MG63 (cell line): ENCODE results near the gene LGR4. TPM values are rescaled to one million over a fixed set of nuclear protein-coding genes. Genes with fewer than 3 reads are reported as not detected.
A peak's percentile ranks its signal among the peaks of the same experiment; 100 is the strongest.
"Not testable (repeated sequence)": the region's sequence is repeated elsewhere in the genome, so short reads cannot be mapped to it uniquely, and the experiment has no call there.

Experiments
- DNase-seq: peaks from one replicate; pipeline ENCODE4 v3.0.0-alpha.2; 2020
- H3K27me3 ChIP-seq: fragments of 250-450 bp; sonication (Bioruptor Pico); 2 replicates; pipeline ENCODE4 v1.5.1; 2020; ENCODE audit warnings: mild to moderate bottlenecking, moderate library complexity
- H3K36me3 ChIP-seq: fragments of 250-450 bp; sonication (Bioruptor Pico); 2 replicates; pipeline ENCODE4 v1.5.1; 2020; ENCODE audit warnings: mild to moderate bottlenecking, moderate library complexity
- H3K4me3 ChIP-seq: fragments of 250-450 bp; sonication (Bioruptor Pico); 2 replicates; pipeline ENCODE4 v1.5.1; 2020; ENCODE audit warnings: mild to moderate bottlenecking, moderate library complexity
- H3K9me3 ChIP-seq: fragments of 250-450 bp; sonication (Bioruptor Pico); 2 replicates; pipeline ENCODE4 v1.5.1; 2020; ENCODE audit warnings: mild to moderate bottlenecking, moderate library complexity
- total RNA-seq: library from RNA; depleted of rRNA; stranded (reverse); fragments of >200 nt; shearing (Covaris generic); gene quantifications from 2 replicates; pipeline ENCODE4 v1.2.3, GENCODE V29; 2014; ENCODE audit warnings: low replicate concordance; rRNA removed

Gene LGR4
- total RNA-seq, 1 experiment from 2014 or later = 7.7 TPM

DNA sequence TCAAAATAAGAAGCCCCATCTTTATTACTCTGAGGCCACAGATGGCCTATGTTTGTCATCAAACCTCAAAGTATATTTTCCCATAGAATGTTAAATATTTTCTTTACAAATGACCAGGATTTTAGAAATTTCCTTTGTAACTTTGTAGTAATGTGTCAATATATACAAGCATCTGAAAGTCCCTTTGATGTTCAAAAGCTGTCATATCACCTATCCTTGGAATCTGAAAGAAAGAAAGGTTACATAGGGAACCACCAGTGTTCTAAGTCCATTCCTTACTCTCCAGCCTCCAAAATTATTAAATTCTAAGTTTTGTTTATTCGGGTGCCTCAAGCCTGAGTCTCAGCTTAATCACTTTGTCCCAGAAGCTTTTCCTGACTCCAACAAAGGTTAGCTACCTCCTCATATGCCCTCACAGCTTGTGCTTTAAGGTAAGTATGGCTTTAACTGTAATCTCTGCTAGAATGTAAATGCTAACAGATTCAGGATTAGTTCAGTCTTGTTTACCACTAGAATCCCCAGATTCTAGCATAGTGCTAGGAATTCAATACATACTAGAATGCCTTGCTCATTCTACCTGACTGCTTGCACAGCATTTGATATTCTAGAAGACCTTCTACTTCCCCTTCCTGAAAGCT lies 141.8 kb downstream of the LGR4 start:
- Histone ChIP-seq H3K27me3 (no peaks in the 10 kb centered on the region), H3K4me3 (no peak overlapping the region), H3K9me3 (no peaks in the 10 kb centered on the region), H3K36me3 (no peaks in the 10 kb centered on the region)
- no peak for DNase-seq

DNA sequence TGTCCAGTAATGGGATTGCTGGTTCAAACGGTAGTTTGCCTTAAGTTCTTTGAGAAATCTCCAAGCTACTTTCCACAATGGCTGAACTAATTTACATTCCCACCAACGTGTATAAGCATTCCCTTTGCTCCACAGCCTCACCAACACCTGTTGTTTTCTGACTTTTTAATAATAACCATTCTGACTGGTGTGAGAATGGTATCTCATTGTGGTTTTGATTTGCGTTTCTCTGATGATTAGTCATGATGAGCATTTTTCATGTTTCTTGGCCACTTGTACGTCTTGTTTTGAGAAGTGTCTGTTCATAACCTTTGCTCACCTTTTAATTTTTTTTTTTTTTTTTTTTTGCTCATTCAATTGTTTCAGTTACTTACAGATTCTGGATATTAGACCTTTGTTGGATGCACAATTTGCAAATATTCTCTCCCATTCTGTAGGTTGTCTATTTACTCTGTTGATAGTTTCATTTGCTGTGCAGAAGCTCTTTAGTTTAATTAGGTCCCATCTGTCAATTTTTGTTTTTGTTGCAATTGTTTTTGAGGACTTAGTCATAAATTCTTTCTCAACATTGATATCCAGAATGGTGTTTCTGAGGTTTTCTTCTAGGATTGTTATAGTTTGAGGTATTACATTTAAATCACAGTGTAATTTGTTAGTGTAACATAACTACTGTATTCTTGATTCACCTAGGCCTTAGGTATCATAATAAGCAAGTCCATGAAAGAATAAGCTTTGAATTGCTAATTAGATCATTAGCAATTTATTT lies 142.5 kb downstream of the LGR4 start:
- H3K4me3 ChIP-seq = no peak overlapping the region
- no peak for DNase-seq
- no peaks in the 10 kb centered on the region for H3K9me3 ChIP-seq
- H3K36me3 ChIP-seq = no peaks in the 10 kb centered on the region
- H3K27me3 ChIP-seq = no peaks in the 10 kb centered on the region

DNA sequence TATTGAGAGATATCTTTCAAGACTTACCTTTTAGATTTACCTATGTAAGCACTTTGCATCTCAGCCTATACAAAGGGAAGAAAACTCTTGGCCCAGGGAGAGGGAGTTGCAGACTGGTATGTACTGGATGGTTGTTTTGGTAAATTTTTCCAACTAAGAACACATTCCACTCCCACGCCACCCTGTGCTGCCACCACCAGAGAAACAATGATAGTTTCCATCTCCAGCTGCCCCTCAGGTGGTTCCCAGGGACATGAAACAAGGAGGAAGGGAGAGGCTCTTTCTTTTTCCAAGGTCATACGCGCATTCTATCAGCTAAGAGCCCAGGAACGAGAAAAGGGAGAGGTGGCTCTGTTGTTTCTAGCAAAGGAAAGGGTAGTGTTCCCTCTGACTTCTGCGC lies 144.0 kb downstream of the LGR4 start:
- no peak for DNase-seq
- Histone ChIP-seq H3K4me3 (no peak overlapping the region), H3K9me3 (no peaks in the 10 kb centered on the region)

DNA sequence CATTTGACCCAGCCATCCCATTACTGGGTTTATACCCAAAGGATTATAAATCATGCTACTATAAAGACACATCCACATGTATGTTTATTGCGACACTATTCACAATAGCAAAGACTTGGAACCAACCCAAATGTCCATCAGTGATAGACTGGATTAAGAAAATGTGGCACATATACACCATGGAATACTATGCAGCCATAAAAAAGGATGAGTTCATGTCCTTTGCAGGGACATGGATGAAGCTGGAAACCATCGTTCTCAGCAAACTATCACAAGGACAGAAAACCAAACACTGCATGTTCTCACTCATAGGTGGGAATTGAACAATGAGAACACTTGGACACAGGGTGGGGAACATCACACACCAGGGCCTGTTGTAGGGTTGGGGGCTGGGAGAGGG lies 145.5 kb downstream of the LGR4 start:
- H3K4me3 ChIP-seq, H3K9me3 ChIP-seq, H3K36me3 ChIP-seq, DNase-seq, H3K27me3 ChIP-seq: not testable (repeated sequence)

More for the DNA sequence above, 144.0 kb downstream of the LGR4 start:
- H3K36me3 ChIP-seq = no peaks in the 10 kb centered on the region
- H3K27me3 ChIP-seq = no peaks in the 10 kb centered on the region

DNA sequence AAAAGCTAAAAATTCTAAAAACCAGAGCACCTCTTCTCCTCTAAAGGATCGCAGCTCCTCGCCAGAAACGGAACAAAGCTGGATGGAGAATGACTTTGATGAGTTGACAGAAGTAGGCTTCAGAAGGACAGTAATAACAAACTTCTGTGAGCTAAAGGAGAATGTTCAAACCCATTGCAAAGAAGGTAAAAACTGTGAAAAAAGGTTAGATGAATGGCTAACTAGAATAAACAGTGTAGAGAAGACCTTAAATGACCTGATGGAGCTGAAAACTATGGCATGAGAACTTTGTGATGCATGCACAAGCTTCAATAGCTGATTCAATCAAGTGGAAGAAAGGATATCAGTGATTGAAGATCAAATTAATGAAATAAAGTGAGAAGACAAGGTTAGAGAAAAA lies 150.4 kb downstream of the LGR4 start:
- H3K4me3 ChIP-seq, H3K36me3 ChIP-seq, DNase-seq, H3K27me3 ChIP-seq, H3K9me3 ChIP-seq: not testable (repeated sequence)

DNA sequence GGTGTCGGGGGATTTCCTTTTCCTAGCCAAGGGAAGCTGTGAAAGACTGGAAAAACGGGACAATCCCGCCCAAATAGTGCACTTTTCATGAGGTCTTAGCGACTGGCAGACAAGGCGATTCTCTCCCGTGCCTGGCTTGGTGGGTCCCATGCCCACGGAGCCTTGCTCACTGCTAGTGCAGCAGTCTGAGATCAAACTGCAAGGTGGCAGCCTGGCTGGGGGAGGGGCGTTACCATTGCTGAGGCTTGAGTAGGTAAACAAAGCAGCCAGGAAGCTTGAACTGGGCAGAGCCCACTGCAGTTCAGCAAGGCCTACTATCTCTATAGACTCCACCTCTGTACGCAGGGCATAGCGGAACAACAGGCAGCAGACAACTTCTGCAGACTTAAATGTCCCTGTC lies 151.2 kb downstream of the LGR4 start:
- not testable (repeated sequence) for H3K4me3 ChIP-seq, H3K9me3 ChIP-seq, H3K27me3 ChIP-seq, H3K36me3 ChIP-seq, DNase-seq

DNA sequence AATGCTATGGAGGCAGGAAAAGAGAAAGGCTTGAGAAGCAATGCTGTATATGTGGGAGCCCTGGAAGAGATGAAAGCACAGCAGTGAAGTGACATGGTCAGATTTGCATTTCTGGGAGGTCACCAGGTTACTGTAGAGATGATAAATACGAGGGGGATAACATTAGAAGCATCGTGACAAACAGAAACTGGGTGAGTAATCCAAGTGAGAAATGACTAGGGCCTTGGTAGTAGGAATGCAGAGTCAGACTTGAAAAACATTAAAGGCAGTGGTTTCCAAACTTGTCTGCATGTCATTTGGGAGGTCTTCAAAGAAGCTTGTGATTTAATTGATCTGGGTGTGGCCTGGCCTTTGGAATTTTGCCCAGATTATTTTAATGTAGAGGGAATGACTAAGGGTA lies 153.5 kb downstream of the LGR4 start:
- Histone ChIP-seq H3K4me3 (no peak overlapping the region), H3K27me3 (no peaks in the 10 kb centered on the region), H3K36me3 (no peaks in the 10 kb centered on the region), H3K9me3 (no peaks in the 10 kb centered on the region)
- no peak for DNase-seq

DNA sequence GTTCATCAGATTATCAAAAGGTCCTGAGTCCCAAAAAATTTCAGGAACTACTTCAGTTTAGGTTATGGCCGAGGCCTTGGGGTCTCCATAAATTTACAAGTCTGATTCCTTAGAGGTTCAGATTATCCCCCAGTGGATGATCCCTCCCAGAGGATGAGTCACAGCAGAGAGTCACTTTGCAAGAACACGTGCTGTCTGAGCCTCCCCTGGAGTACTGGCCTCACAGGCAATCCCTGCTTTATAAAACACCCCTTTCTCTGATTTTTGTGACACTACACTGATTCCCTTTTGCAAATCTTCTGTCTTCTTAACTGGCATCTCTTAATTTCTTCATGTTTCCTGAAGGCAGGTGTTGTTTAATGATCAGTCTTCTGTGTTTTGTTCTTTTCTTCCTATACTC lies 154.8 kb downstream of the LGR4 start:
- no peaks in the 10 kb centered on the region for H3K27me3 ChIP-seq
- DNase-seq = peak; percentile 28
- no peaks in the 10 kb centered on the region for H3K9me3 ChIP-seq
- H3K36me3 ChIP-seq = no peaks in the 10 kb centered on the region
- H3K4me3 ChIP-seq = no peak overlapping the region

Other genes with a start within 250 kb of the LGR4 start
- 10.3 and 11.6 TPM in 2 replicates for gene CCDC34, start 109.6 kb downstream of the LGR4 start, total RNA-seq
- gene LIN7C, start 34.0 kb upstream of the LGR4 start, total RNA-seq = 18.0 and 33.0 TPM in 2 replicates
- gene BDNF, start 227.7 kb upstream of the LGR4 start, total RNA-seq = 20.6 and 21.2 TPM in 2 replicates